Activated CD4-positive, alpha-beta T cell treated with anti-CD3 and anti-CD28 coated beads for 1 hour (primary cell): ENCODE data around the gene PLA1A.
A peak's percentile ranks its signal among the peaks of the same experiment; 100 is the strongest.
"Not testable (repeated sequence)": the region's sequence is repeated elsewhere in the genome, so short reads cannot be mapped to it uniquely, and the experiment has no call there.

Experiments used
- DNase-seq: peaks from one replicate; pipeline ENCODE4 v3.0.0-alpha.2; 2020

Gene PLA1A, protein sequence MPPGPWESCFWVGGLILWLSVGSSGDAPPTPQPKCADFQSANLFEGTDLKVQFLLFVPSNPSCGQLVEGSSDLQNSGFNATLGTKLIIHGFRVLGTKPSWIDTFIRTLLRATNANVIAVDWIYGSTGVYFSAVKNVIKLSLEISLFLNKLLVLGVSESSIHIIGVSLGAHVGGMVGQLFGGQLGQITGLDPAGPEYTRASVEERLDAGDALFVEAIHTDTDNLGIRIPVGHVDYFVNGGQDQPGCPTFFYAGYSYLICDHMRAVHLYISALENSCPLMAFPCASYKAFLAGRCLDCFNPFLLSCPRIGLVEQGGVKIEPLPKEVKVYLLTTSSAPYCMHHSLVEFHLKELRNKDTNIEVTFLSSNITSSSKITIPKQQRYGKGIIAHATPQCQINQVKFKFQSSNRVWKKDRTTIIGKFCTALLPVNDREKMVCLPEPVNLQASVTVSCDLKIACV

GRCh38 chr3:119597548-119598288, at the start of gene PLA1A:
Gene PLA1A, plus strand, starts transcription at chr3:119597885. Its CDS starts 29 bp downstream, at chr3:119597914.
- no peak for DNase-seq

DNA sequence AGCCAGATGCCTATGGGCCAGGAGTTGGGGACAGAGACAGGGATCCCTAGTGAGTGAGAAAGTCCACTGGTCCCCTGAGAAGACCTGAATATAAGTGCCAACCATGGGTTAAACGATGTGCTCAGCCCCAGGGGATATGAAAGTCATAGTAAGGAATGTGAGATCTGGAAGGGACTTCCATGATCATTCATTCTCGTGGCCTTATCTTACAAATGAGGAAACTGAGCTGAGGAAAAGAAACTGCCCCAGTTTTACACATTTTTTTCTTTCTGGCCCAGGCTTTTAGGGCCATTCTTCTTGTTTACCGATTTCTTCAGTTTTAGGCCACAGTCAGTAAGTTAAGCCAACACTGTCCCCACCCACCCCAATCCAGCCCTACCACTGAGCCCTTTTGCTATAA, 49.3 kb upstream of the PLA1A start:
- no peak for DNase-seq

- DNase-seq = no peak
Observed at GRCh38 chr3:119550192-119550910, 47.3 kb upstream of the PLA1A start.

GRCh38 chr3:119551598-119551997, 46.1 kb upstream of the PLA1A start:
- no peak for DNase-seq

- not testable (repeated sequence) for DNase-seq
Observed at GRCh38 chr3:119552928-119553327, 44.8 kb upstream of the PLA1A start.

DNA sequence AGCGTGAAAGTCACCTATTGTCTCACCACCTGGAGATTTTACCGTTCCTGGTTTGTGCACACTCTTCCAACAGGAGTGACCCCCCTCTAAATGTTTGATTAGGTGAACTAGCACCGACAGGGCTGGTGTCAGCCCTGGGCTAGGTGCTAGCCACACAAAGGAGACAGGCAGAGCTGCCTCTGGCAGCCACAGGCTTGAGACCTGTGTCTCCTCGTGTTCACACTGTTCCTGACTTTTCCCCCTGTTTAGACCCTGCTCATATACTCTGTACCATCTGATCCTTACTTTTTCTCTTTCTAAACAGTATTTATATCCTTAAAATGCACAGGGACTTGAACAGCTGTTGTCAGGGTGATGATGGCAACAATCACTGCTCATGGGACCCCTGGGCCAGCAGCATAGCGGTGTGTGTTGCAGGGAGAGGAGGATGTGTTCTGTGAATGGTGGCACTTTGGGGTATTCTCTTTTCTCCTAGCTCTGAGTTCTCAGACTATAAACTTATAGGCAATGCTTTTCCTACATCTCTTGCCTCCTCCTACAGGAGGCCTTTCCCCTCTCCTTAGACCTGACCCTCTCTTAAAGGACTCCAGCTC, 43.8 kb upstream of the PLA1A start:
- no peak for DNase-seq

GRCh38 chr3:119555309-119555735, 42.4 kb upstream of the PLA1A start:
- no peak for DNase-seq

GRCh38 chr3:119555929-119556328, 41.8 kb upstream of the PLA1A start:
- no peak for DNase-seq

GRCh38 chr3:119557192-119557876, 40.4 kb upstream of the PLA1A start:
- DNase-seq = no peak

- DNase-seq = no peak
Observed at GRCh38 chr3:119557877-119558269, 39.8 kb upstream of the PLA1A start.

DNA sequence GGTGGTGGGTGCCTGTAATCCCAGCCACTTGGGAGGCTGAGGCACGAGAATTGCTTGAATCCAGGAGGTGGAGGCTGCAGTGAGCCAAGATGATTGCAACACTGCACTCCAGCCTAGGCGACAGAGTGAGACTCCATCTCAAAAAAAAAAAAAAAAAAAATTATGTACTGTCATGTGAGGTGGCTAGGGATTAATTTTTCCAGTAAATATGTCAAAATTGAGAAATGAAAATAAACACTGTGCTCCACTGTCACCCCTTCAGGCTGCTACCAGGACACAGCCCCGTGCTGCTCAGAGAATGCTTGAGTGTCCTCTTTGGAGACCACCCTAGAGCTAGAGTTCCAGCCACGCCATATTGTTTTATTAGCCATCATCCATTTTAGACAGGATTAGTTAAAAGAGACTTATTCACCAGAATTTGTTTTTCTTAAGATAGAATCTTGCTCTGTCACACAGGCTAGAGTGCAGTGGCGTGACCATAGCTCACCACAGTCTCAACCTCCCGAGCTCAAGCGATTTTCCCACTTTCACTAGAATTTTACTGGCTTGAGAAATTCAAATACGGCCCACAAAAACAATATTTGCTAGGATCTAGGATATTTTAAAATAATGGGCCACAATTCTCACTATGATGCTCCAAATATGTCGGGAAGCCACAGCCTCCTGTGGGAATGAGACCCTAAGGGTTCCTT, 38.9 kb upstream of the PLA1A start:
- DNase-seq = no peak

- peak; percentile 29 for DNase-seq
Observed at GRCh38 chr3:119559441-119559963, 38.2 kb upstream of the PLA1A start, which contains the start of gene CD80. Gene CD80, minus strand, starts transcription at chr3:119559614. Its CDS starts 1,886 bp downstream, at chr3:119557728.

- DNase-seq = no peak
Observed at GRCh38 chr3:119560160-119560559, 37.5 kb upstream of the PLA1A start.

DNA sequence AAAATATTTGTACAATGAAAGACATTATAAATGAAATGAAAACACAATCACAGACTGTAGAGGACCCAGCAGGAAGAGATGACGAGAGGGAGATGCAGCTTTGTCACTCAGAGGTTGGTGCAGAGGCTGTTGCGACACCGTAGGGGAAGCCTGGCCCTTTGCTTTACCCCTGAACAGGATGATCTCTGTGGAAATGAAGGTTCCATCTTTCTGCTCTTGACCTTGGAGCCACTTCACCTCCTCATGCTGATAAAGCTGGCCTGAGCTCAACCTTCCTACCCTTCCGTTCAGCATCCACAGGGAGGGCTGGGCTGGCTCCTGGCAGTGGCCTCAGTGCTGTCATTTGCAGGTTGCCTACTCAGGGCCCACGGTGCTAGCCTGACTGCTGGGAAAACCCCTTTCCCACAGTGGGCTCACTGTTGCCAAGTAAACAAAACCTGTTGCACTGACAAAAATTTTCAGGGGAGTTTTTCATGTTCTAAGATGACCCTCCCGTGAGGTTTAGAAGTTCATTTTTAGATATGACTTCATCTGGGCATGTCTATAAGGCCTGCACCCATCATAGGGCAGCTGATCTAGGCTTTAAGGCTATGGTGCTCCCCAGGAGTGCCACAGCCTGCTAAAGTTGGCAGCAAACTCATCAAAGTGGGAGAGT, 35.3 kb upstream of the PLA1A start:
- DNase-seq = no peak

DNA sequence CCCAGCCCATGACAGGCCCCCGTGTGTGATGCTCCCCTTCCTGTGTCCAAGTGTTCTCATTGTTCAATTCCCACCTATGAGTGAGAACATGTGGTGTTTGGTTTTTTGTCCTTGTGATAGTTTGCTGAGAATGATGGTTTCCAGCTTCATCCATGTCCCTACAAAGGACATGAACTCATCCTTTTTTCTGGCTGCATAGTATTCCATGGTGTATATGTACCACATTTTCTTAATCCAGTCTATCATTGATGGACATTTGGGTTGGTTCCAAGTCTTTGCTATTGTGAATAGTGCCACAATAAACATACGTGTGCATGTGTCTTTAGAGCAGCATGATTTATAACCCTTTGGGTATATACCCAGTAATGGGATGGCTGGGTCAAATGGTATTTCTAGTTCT, 34.4 kb upstream of the PLA1A start:
- not testable (repeated sequence) for DNase-seq

GRCh38 chr3:119569156-119569555, 28.5 kb upstream of the PLA1A start:
- no peak for DNase-seq

DNA sequence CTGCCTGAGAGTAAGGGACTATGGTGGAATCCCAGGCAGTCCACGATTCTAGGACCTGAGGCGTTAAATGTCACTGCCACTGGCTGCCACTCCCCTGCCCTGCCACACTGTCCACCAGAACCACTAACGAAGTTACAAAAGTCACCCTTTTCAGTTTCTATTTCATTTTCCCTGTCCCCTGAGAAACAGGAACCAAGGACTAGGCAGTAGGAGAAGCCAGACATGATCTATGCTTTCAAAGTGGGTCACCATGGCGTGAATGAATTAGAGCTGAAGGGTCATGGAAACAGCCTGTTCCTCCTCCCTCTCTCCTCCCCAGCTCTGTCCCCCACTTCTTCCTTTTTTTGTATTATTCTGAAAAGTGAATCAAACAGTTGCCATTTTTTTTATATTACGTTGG, 27.5 kb upstream of the PLA1A start:
- no peak for DNase-seq

- no peak for DNase-seq
Observed at GRCh38 chr3:119571230-119571629, 26.5 kb upstream of the PLA1A start.

GRCh38 chr3:119571688-119572087, 26.0 kb upstream of the PLA1A start:
- DNase-seq = no peak

GRCh38 chr3:119575507-119575906, 22.2 kb upstream of the PLA1A start:
- no peak for DNase-seq
